Uterus (tissue), 2 donors: Measurements from ENCODE around the gene OR10D3.

ENCODE experiments used
- CTCF ChIP-seq, 4 experiments: fragments of 200-600 bp in 2 of 4; fragments of 450-650 bp in 2 of 4; sonication (generic) in 2 of 4; IDR thresholded peaks; one replicate each; pipeline ENCODE4 v1.5.1; 2016 to 2019; ENCODE audit warnings: antibody characterized with exemption in 4 of 4, mild to moderate bottlenecking in 2 of 4, moderate library complexity in 1 of 4
- POLR2A ChIP-seq, 2 donors: fragments of 450-650 bp; IDR thresholded peaks; one replicate each; pipeline ENCODE4 v1.6.1; 2016; ENCODE audit warnings: antibody characterized with exemption in 2 of 2, mild to moderate bottlenecking in 1 of 2, moderate library complexity in 1 of 2

GRCh38 chr11:124167826-124168231, 15.3 kb upstream of the OR10D3 start:
- TF ChIP-seq CTCF (IDR thresholded peaks at IDR 0.05) (no peak), POLR2A (IDR thresholded peaks at IDR 0.05) (no peak)
